Panc1 (cell line): ENCODE results near the gene ANKH. TPM values are rescaled to one million over a fixed set of nuclear protein-coding genes. Genes with fewer than 3 reads are reported as not detected.

Experiments used
- ATAC-seq: fragments of 200-7000 bp; cut with Tn5 transposase; 2 replicates; pipeline ENCODE4 v1.9.1; 2020; ENCODE audit warnings: mild to moderate bottlenecking, moderate library complexity
- BruUV-seq: library from RNA; stranded (reverse); fragments of 400-500 nt; replicated peaks from 2 replicates; lab custom pipeline; 2021; lab: Mats Ljungman, UMichigan
- CTCF ChIA-PET: fragments of 300-600 bp; sonication (Branson Sonifier 250); formaldehyde crosslinking; loops from one replicate; lab custom pipeline; 2022; ENCODE audit warnings: antibody characterized with exemption; lab: Charles Lee
- POLR2A ChIA-PET: fragments of 300-600 bp; sonication (Branson Sonifier 250); formaldehyde crosslinking; loops from one replicate; lab custom pipeline; 2022; ENCODE audit warnings: antibody characterized with exemption; lab: Charles Lee
- DNase-seq: peaks from one replicate; pipeline ENCODE4 v3.0.0-alpha.2; 2010; ENCODE audit warnings: low read depth, low spot score
- H3K27ac ChIP-seq: 2 replicates; pipeline ENCODE4 v1.5.1; 2011; ENCODE audit warnings: mild to moderate bottlenecking, low read length, inconsistent platforms
- H3K27me3 ChIP-seq: fragments of 200-500 bp; sonication (Bioruptor generic); 2 replicates; pipeline ENCODE4 v1.6.0; 2014; ENCODE audit warnings: low read length, inconsistent platforms; ENCODE audit not compliant: control insufficient read depth, insufficient read depth
- H3K36me3 ChIP-seq: fragments of 200-500 bp; sonication (Bioruptor generic); 2 replicates; pipeline ENCODE4 v1.5.1; 2014; ENCODE audit warnings: inconsistent platforms, mild to moderate bottlenecking, low read length, moderate library complexity; ENCODE audit not compliant: control insufficient read depth, insufficient read depth
- H3K4me1 ChIP-seq: 2 replicates; pipeline ENCODE4 v1.5.1; 2011; ENCODE audit warnings: inconsistent platforms, mild to moderate bottlenecking, low read length, moderate library complexity; ENCODE audit not compliant: control insufficient read depth, insufficient read depth
- H3K4me3 ChIP-seq, 2 experiments: 2 replicates each; pipeline ENCODE4 v1.5.1; 2011 to 2012; ENCODE audit warnings: low read depth in 2 of 2, low read length in 2 of 2, mild to moderate bottlenecking in 2 of 2, inconsistent platforms in 1 of 2, moderate library complexity in 1 of 2
- H3K9me3 ChIP-seq: fragments of 200-500 bp; sonication (Bioruptor generic); 2 replicates; pipeline ENCODE4 v1.5.1; 2014; ENCODE audit warnings: low read depth, mild to moderate bottlenecking, inconsistent platforms, low read length, moderate library complexity; ENCODE audit not compliant: control insufficient read depth, insufficient read depth
- CTCF ChIP-seq: fragments of 450-650 bp; IDR thresholded peaks from 2 replicates; pipeline ENCODE4 v1.5.1; 2017; ENCODE audit warnings: mild to moderate bottlenecking
- POLR2AphosphoS5 ChIP-seq: IDR thresholded peaks from 2 replicates; pipeline ENCODE4 v1.6.1; 2012; ENCODE audit warnings: mild to moderate bottlenecking, low read depth, low read length, moderate library complexity
- REST ChIP-seq, 2 experiments: IDR thresholded peaks; 2 replicates each; pipeline ENCODE4 v1.6.1; 2011 to 2012; ENCODE audit warnings: low read depth in 2 of 2, control low read depth in 1 of 2, low read length in 1 of 2, mild to moderate bottlenecking in 1 of 2, moderate library complexity in 1 of 2; ENCODE audit not compliant: insufficient read depth in 1 of 2
- SIN3A ChIP-seq: IDR thresholded peaks from 2 replicates; pipeline ENCODE4 v1.6.1; 2012; ENCODE audit warnings: low read depth, mild to moderate bottlenecking, low read length, moderate library complexity, borderline replicate concordance; ENCODE audit not compliant: insufficient read depth
- TCF7L2 ChIP-seq: IDR thresholded peaks from 2 replicates; pipeline ENCODE4 v1.6.1; 2011; ENCODE audit warnings: mild to moderate bottlenecking, low read depth, low read length, inconsistent platforms
- in situ Hi-C: cut with HindIII; loops from 2 replicates; pipeline ENCODE4 v1.10.0; 2016; ENCODE audit warnings: low sequenced_read_pairs, low pct_unique_long_range_greater_than_20kb
- intact Hi-C: fragments of 100-400 bp; cut with micrococcal nuclease; formaldehyde crosslinking; loops from one replicate; pipeline ENCODE4 v1.10.0; 2022; ENCODE audit not compliant: unreplicated experiment
- total RNA-seq: library from RNA; stranded (reverse); gene quantifications from one replicate; pipeline ENCODE4 v1.2.1, GENCODE V29; 2021; ENCODE audit not compliant: unreplicated experiment

Gene ANKH
- total RNA-seq, 1 experiment from 2014 or later = 11.2 TPM

DNA sequence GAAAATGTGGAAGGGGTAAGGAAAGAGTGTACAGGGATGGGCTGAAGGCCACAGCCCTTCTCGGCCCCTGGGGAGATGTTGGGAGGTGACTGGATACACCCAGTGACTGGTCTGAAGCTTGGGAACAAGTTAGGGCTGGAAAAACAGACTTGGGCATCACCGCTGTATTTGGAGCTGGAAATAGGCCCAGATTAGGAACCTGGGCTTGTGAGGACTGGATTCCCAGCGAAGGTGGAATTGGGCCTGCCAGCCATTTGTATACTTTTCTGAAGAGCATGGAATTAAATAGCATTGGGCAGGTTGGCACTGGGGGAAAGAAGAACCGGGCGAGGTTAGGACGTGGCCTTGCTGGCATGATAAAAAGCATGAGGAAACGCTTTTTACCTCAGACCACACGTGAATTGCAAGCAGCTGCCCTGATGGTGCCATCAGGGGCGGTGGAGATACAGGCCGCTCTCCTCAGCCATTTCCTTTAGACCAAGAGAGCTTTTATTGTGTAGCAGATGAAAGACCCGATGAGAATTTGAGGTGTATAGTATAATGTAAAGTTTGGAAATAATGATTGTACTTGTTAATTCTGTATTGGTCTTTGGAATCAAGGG, 169.2 kb downstream of the ANKH start:
- Histone ChIP-seq H3K36me3 (peaks cover 6% of the 10 kb centered on the region), H3K9me3 (no peaks in the 10 kb centered on the region), H3K4me1 (no peaks in the 10 kb centered on the region), H3K4me3 (no peak overlapping the region), H3K27me3 (no peaks in the 10 kb centered on the region), H3K27ac (no peak overlapping the region)
- DNase-seq (no peak), ATAC-seq (no peak)
- CTCF ChIA-PET = no interaction called here
- TF ChIP-seq POLR2AphosphoS5 = no peak
- no peak for TF ChIP-seq SIN3A
- TF ChIP-seq CTCF = no peak
- in situ Hi-C loops = no loop called here
- POLR2A ChIA-PET = no interaction called here
- BruUV-seq = no TSS peak
- intact Hi-C loops = no loop called here

DNA sequence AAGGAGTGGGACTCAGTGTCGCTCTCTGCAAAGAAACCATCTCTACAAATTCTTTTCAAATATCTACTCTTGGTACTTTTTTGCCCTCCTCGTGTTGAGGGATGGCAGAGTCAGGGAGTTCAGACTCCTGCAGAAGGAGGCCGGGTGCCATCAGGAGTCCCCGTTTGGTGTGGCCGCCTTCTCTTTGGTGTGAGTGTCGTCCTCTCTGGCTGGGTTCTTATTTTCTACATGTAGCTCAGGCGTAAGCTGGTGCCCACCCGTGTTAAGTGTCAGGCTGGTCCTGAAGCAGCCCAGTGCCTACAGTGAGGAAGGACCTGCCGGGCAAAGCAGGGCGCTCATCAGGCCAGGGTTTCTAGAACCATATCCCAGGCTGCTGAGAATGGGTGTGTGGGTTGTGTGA, 170.0 kb downstream of the ANKH start:
- no peak for ATAC-seq
- in situ Hi-C loops (no loop called here), intact Hi-C loops (no loop called here)
- Histone ChIP-seq H3K4me3 (no peak overlapping the region), H3K27me3 (no peaks in the 10 kb centered on the region), H3K36me3 (peaks cover 6% of the 10 kb centered on the region), H3K27ac (no peak overlapping the region), H3K4me1 (no peaks in the 10 kb centered on the region), H3K9me3 (no peaks in the 10 kb centered on the region)
- POLR2A ChIA-PET = no interaction called here
- CTCF ChIA-PET = no interaction called here
- BruUV-seq = no TSS peak
- TF ChIP-seq CTCF = no peak
- no peak for TF ChIP-seq REST (IDR thresholded peaks at IDR 0.05; ENCODE audit: insufficient read depth in 1 of 2, low read depth in 2 of 2, low read length in 1 of 2)
- no peak for TF ChIP-seq SIN3A
- TF ChIP-seq POLR2AphosphoS5 = no peak
- TF ChIP-seq TCF7L2 = no peak
- no peak for DNase-seq
